RWPE2 (cell line): Measurements from ENCODE around the gene LARGE2.

Experiments
- ATAC-seq: fragments of 200-7000 bp; cut with Tn5 transposase; 3 replicates; pipeline ENCODE4 v1.9.1; 2021; ENCODE audit warnings: low read depth
- DNase-seq: peaks from one replicate; pipeline ENCODE4 v3.0.0-alpha.2; 2020; ENCODE audit warnings: low spot score
- H3K27ac ChIP-seq: fragments of 450-650 bp; 2 replicates; pipeline ENCODE4 v1.5.1; 2017; ENCODE audit warnings: mild to moderate bottlenecking; ENCODE audit not compliant: poor library complexity, severe bottlenecking
- H3K27me3 ChIP-seq: fragments of 250-450 bp; sonication (Bioruptor Pico); 2 replicates; pipeline ENCODE4 v1.5.1; 2021; ENCODE audit warnings: mild to moderate bottlenecking, moderate library complexity; ENCODE audit not compliant: insufficient read depth, poor library complexity, severe bottlenecking
- H3K36me3 ChIP-seq: fragments of 250-450 bp; sonication (Bioruptor Pico); 2 replicates; pipeline ENCODE4 v1.5.1; 2020; ENCODE audit warnings: low read depth, mild to moderate bottlenecking, moderate library complexity
- H3K4me1 ChIP-seq: fragments of 250-450 bp; sonication (Bioruptor Pico); 2 replicates; pipeline ENCODE4 v1.5.1; 2021; ENCODE audit warnings: mild to moderate bottlenecking, moderate library complexity; ENCODE audit not compliant: insufficient read depth, poor library complexity, severe bottlenecking
- H3K4me3 ChIP-seq: fragments of 250-450 bp; sonication (Bioruptor Pico); 2 replicates; pipeline ENCODE4 v1.5.1; 2021; ENCODE audit warnings: mild to moderate bottlenecking, moderate library complexity; ENCODE audit not compliant: severe bottlenecking
- H3K9me3 ChIP-seq: fragments of 250-450 bp; sonication (Bioruptor Pico); 2 replicates; pipeline ENCODE4 v1.5.1; 2021; ENCODE audit warnings: mild to moderate bottlenecking, moderate library complexity; ENCODE audit not compliant: severe bottlenecking
- TF ChIP-seq, protein P1 (sequence below): fragments of 450-650 bp; IDR thresholded peaks from one replicate; pipeline ENCODE4 v1.5.1; 2017; ENCODE audit warnings: mild to moderate bottlenecking, moderate library complexity; ENCODE audit not compliant: poor library complexity, severe bottlenecking

The LARGE2 gene

DNA sequence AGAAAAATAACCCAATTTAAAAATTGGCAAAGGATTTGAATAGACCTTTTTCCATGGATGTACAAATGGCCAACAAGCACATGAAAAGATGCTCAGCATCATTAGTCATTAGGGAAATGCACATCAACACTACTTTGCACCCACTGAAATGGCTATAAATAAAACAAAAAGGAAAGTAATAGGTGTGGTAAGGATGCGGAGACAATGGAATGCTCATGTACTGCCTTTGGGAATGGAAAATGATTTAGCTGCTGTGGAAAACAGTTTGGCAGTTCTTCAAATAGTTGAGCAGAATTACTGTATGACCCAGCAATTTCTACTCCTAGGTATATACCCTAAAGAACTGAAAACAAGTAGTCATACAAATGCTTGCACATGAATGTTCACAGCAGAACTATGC lies 37.4 kb downstream of the LARGE2 start:
- DNase-seq (no peak), ATAC-seq (no peak)
- no peaks in the 10 kb centered on the region for H3K4me1 ChIP-seq
- H3K27ac ChIP-seq, result no peak overlapping the region
- no peaks in the 10 kb centered on the region for H3K9me3 ChIP-seq
- no peak overlapping the region for H3K4me3 ChIP-seq
- H3K36me3 ChIP-seq, result peaks cover 12% of the 10 kb centered on the region
- H3K27me3 ChIP-seq, result no peaks in the 10 kb centered on the region
- TF ChIP-seq, protein P1, sequence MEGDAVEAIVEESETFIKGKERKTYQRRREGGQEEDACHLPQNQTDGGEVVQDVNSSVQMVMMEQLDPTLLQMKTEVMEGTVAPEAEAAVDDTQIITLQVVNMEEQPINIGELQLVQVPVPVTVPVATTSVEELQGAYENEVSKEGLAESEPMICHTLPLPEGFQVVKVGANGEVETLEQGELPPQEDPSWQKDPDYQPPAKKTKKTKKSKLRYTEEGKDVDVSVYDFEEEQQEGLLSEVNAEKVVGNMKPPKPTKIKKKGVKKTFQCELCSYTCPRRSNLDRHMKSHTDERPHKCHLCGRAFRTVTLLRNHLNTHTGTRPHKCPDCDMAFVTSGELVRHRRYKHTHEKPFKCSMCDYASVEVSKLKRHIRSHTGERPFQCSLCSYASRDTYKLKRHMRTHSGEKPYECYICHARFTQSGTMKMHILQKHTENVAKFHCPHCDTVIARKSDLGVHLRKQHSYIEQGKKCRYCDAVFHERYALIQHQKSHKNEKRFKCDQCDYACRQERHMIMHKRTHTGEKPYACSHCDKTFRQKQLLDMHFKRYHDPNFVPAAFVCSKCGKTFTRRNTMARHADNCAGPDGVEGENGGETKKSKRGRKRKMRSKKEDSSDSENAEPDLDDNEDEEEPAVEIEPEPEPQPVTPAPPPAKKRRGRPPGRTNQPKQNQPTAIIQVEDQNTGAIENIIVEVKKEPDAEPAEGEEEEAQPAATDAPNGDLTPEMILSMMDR, result no peak

GRCh38 chr11:45960387-45961095 lies 38.1 kb downstream of the LARGE2 start:
- TF ChIP-seq, protein P1, result no peak

DNA sequence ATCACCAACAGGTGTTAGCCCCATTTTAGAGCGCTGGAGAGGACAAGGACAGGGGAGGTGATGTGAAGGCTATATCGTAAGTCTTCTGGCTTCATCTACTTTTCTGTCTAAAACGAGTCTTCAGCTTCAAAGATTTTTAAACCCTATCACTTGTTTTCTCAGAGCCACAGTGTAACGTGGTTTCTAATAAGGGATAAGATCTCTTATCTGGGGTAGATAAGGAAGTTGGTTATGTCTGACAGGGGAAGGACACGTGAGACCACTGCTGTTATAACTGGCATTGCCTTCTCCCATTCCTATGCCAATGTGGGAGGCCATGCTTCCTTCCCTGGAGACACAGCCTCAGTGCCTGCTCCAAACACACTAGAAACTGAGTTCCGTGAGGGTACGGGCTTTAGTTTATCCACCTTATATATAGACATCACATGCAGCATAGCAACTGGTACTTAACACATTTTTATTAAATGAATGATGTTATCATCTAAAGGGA lies 39.3 kb downstream of the LARGE2 start:
- no peaks in the 10 kb centered on the region for H3K9me3 ChIP-seq
- ATAC-seq, result no peak

More at GRCh38 chr11:45960387-45961095, 38.1 kb downstream of the LARGE2 start:
- no peaks in the 10 kb centered on the region for H3K27me3 ChIP-seq
- DNase-seq (no peak), ATAC-seq (no peak)
- H3K4me1 ChIP-seq, result no peaks in the 10 kb centered on the region
- no peaks in the 10 kb centered on the region for H3K9me3 ChIP-seq
- H3K36me3 ChIP-seq, result peaks cover 7% of the 10 kb centered on the region
- H3K27ac ChIP-seq, result no peak overlapping the region
- no peak overlapping the region for H3K4me3 ChIP-seq

DNA sequence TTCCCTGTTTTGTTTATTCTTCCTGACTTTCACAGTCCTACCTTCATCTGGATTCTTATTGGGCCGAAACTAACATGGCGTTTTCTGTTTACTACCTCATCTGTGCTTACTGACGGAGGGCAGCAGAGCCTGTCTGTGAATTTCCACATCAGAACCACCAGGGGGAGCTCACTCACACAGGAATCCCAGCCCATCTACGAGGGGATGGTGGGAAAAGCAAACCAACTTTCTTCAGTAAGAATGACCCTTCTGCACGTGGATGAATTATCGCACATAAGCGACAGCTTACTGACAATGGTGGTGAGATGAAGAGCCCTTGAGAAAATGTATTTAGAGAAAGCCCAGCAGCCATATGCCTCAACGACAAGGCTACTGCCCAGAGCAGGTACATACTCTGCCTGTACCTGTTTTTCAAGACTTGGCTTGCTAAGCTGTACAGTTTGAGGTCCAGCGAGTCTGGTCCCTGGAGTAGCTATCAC lies 42.5 kb downstream of the LARGE2 start:
- no peaks in the 10 kb centered on the region for H3K4me1 ChIP-seq
- peaks cover 10% of the 10 kb centered on the region for H3K36me3 ChIP-seq
- ATAC-seq, result peak; percentile 91
- H3K27ac ChIP-seq, result no peak overlapping the region
- no peak overlapping the region for H3K4me3 ChIP-seq
- no peaks in the 10 kb centered on the region for H3K27me3 ChIP-seq
- H3K9me3 ChIP-seq, result no peaks in the 10 kb centered on the region
- TF ChIP-seq, protein P1, result peak; percentile 96
- no peak for DNase-seq

More for the DNA sequence above, 39.3 kb downstream of the LARGE2 start:
- H3K36me3 ChIP-seq, result peaks cover 7% of the 10 kb centered on the region
- no peaks in the 10 kb centered on the region for H3K4me1 ChIP-seq
- TF ChIP-seq, protein P1, result no peak
- no peaks in the 10 kb centered on the region for H3K27me3 ChIP-seq
- H3K4me3 ChIP-seq, result no peak overlapping the region
- no peak overlapping the region for H3K27ac ChIP-seq
- DNase-seq, result no peak

- H3K27ac ChIP-seq, result no peak overlapping the region
- ATAC-seq (no peak), DNase-seq (no peak)
- TF ChIP-seq, protein P1, result no peak
- peaks cover 13% of the 10 kb centered on the region for H3K36me3 ChIP-seq
- no peak overlapping the region for H3K4me3 ChIP-seq
- H3K27me3 ChIP-seq, result no peaks in the 10 kb centered on the region
- no peaks in the 10 kb centered on the region for H3K4me1 ChIP-seq
- H3K9me3 ChIP-seq, result no peaks in the 10 kb centered on the region
Observed at GRCh38 chr11:45967506-45967905, 45.0 kb downstream of the LARGE2 start.
